Chondrocyte (in vitro differentiated cells): ENCODE measurements around the gene HBQ1. TPM values are rescaled to one million over a fixed set of nuclear protein-coding genes. Genes with fewer than 3 reads are reported as not detected.
"Not testable (repeated sequence)": the region's sequence is repeated elsewhere in the genome, so short reads cannot be mapped to it uniquely, and the experiment has no call there.

Source experiments
- DNase-seq: peaks from one replicate; pipeline ENCODE4 v3.0.0; 2021; ENCODE audit warnings: mixed read lengths, low spot score
- H3K27ac Mint-ChIP-seq: one replicate; pipeline ENCODE4 v1.8.0; 2021; ENCODE audit warnings: mild to moderate bottlenecking, moderate library complexity, mixed read lengths; ENCODE audit not compliant: unreplicated experiment
- H3K27me3 Mint-ChIP-seq: 2 replicates; pipeline ENCODE4 v1.8.0; 2021; ENCODE audit warnings: low read depth, mixed read lengths
- H3K36me3 Mint-ChIP-seq: 2 replicates; pipeline ENCODE4 v1.8.0; 2021; ENCODE audit warnings: low read depth, mixed read lengths
- H3K4me1 Mint-ChIP-seq: 2 replicates; pipeline ENCODE4 v1.8.0; 2021; ENCODE audit warnings: low read depth, mild to moderate bottlenecking, mixed read lengths
- H3K4me3 Mint-ChIP-seq: one replicate; pipeline ENCODE4 v1.8.0; 2021; ENCODE audit warnings: mild to moderate bottlenecking, moderate library complexity, mixed read lengths; ENCODE audit not compliant: unreplicated experiment
- H3K9me3 Mint-ChIP-seq: 2 replicates; pipeline ENCODE4 v1.8.0; 2021; ENCODE audit warnings: low read depth, mixed read lengths
- total RNA-seq: library from RNA; stranded (reverse); gene quantifications from 3 replicates; pipeline ENCODE4 v1.2.1, GENCODE V29; 2021
- TF ChIP-seq, protein P1 (sequence below): fragments of 200-600 bp; sonication (generic); IDR thresholded peaks from 2 replicates; pipeline ENCODE4 v1.5.0; 2021; ENCODE audit warnings: antibody characterized with exemption, mild to moderate bottlenecking, moderate library complexity

HBQ1 gene
- total RNA-seq, 1 donor from 2014 or later = not detected

DNA sequence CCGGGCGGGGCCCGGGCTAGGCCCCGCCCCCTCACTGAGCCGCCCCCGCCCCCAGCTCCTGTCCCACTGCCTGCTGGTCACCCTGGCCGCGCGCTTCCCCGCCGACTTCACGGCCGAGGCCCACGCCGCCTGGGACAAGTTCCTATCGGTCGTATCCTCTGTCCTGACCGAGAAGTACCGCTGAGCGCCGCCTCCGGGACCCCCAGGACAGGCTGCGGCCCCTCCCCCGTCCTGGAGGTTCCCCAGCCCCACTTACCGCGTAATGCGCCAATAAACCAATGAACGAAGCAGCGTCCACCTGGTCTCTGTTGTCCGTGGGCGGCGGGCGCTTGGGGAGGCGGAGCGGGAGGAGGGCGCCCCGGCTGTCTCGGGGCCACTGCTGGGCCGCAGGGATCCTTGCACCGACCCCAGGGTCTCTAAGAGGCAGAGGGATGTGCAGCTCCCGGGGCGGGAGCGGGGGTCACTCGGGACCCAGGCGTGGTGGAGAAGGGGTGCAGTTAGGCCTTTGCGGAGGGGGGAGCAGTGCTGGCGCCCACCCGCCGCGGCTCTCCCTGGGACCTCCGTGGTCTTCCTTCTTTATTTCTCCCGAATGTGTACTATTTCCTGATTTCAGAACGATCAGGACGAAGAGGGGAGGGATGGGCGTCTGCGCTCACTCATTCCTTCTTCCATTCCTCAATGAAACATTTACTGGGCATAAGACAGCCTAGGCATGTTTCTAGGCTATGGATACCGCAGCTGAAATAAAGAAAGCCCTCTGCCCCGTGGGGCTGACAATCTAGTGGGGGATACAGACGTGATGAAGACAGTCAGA, 25.8 kb upstream of the HBQ1 start:
- Mint-ChIP-seq H3K4me1 (peaks cover 8% of the 10 kb centered on the region), H3K36me3 (peaks cover 1% of the 10 kb centered on the region), H3K9me3 (no peaks in the 10 kb centered on the region), H3K4me3 (peak overlapping the region; percentile 63), H3K27ac (no peak overlapping the region), H3K27me3 (peaks cover 18% of the 10 kb centered on the region)
- TF ChIP-seq, protein P1, sequence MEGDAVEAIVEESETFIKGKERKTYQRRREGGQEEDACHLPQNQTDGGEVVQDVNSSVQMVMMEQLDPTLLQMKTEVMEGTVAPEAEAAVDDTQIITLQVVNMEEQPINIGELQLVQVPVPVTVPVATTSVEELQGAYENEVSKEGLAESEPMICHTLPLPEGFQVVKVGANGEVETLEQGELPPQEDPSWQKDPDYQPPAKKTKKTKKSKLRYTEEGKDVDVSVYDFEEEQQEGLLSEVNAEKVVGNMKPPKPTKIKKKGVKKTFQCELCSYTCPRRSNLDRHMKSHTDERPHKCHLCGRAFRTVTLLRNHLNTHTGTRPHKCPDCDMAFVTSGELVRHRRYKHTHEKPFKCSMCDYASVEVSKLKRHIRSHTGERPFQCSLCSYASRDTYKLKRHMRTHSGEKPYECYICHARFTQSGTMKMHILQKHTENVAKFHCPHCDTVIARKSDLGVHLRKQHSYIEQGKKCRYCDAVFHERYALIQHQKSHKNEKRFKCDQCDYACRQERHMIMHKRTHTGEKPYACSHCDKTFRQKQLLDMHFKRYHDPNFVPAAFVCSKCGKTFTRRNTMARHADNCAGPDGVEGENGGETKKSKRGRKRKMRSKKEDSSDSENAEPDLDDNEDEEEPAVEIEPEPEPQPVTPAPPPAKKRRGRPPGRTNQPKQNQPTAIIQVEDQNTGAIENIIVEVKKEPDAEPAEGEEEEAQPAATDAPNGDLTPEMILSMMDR = no peak
- no peak for DNase-seq

DNA sequence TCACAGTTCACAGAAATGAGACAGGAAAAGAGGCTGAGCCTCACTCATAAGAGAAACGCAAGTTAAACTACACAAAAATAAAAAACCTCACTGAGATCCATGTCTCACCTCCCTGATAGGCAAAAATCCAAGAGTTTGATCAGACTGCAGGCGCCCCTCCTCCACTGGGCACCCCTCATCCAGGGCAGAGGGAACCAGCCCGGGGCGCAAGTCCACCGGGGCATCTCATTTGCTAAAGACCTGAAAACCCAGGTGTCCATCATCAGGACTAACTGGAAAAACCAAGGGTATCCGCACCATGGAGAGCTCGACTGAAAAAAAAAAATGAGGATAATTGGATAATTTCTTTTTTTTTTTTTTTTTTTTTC, 25.2 kb upstream of the HBQ1 start:
- no peak for DNase-seq
- peak overlapping the region; percentile 63 for H3K4me3 Mint-ChIP-seq
- H3K27ac Mint-ChIP-seq = no peak overlapping the region
- TF ChIP-seq, protein P1 = no peak
- H3K27me3 Mint-ChIP-seq = peaks cover 21% of the 10 kb centered on the region
- H3K4me1 Mint-ChIP-seq = peaks cover 6% of the 10 kb centered on the region
- peaks cover 1% of the 10 kb centered on the region for H3K36me3 Mint-ChIP-seq
- no peaks in the 10 kb centered on the region for H3K9me3 Mint-ChIP-seq

DNA sequence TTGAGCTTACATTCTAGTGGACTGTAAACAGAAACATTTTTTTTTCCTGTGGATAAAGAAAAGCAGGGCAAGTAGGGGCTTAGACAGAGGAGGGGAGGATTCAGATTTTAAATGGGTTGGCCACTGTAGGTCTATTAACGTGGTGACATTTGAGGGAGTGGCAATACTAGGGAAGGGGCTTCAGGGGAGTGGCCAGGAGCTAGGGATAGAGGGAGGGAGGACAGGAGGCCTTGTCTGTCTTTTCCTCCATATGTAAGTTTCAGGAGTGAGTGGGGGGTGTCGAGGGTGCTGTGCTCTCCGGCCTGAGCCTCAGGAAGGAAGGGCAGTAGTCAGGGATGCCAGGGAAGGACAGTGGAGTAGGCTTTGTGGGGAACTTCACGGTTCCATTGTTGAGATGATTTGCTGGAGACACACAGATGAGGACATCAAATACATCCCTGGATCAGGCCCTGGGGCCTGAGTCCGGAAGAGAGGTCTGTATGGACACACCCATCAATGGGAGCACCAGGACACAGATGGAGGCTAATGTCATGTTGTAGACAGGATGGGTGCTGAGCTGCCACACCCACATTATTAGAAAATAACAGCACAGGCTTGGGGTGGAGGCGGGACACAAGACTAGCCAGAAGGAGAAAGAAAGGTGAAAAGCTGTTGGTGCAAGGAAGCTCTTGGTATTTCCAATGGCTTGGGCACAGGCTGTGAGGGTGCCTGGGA, 21.0 kb upstream of the HBQ1 start:
- H3K4me3 Mint-ChIP-seq = no peak overlapping the region
- peaks cover 27% of the 10 kb centered on the region for H3K27me3 Mint-ChIP-seq
- peak; percentile 54 for DNase-seq
- H3K36me3 Mint-ChIP-seq = peaks cover 1% of the 10 kb centered on the region
- peaks cover 6% of the 10 kb centered on the region for H3K4me1 Mint-ChIP-seq
- no peaks in the 10 kb centered on the region for H3K9me3 Mint-ChIP-seq
- H3K27ac Mint-ChIP-seq = no peak overlapping the region
- TF ChIP-seq, protein P1 = no peak

DNA sequence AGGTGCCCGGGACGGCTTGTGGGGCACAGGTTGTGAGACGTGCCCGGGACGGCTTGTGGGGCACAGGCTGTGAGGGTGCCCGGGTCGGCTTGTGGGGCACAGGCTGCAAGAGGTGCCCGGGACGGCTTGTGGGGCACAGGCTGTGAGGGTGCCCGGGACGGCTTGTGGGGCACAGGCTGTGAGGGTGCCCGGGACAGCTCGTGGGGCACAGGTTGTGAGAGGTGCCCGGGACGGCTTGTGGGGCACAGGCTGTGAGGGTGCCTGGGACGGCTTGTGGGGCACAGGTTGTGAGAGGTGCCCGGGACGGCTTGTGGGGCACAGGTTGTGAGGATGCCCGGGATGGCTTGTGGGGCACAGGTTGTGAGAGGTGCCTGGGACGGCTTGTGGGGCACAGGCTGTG, 20.0 kb upstream of the HBQ1 start:
- H3K4me3 Mint-ChIP-seq = not testable (repeated sequence)

DNA sequence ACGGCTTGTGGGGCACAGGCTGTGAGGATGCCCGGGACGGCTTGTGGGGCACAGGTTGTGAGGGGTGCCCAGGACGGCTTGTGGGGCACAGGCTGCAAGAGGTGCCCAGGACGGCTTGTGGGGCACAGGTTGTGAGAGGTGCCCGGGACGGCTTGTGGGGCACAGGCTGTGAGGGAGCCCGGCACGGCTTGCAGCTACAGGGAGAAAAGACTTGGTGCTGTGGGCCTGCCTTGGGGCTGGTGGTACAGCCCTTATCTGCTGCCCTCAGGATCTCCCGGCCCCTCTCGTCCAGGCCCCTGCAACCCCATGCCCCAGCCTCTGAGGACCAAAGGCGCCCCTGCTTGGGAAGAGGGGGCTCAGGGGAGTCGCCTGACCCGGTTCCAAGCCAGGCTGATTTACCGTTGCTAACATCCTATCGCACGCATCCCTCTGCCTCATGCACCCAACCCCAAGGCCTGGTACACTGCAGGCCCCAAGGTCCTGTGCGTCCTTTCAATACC, 19.5 kb upstream of the HBQ1 start:
- DNase-seq = no peak
- no peaks in the 10 kb centered on the region for H3K9me3 Mint-ChIP-seq
- TF ChIP-seq, protein P1 = no peak
- no peak overlapping the region for H3K27ac Mint-ChIP-seq
- peaks cover 1% of the 10 kb centered on the region for H3K36me3 Mint-ChIP-seq
- H3K4me3 Mint-ChIP-seq = no peak overlapping the region
- H3K4me1 Mint-ChIP-seq = peaks cover 6% of the 10 kb centered on the region
- H3K27me3 Mint-ChIP-seq = peaks cover 26% of the 10 kb centered on the region

More for the DNA sequence above, 20.0 kb upstream of the HBQ1 start:
- H3K9me3 Mint-ChIP-seq, H3K27ac Mint-ChIP-seq, H3K4me1 Mint-ChIP-seq, DNase-seq, H3K36me3 Mint-ChIP-seq: not testable (repeated sequence)
- H3K27me3 Mint-ChIP-seq = peaks cover 24% of the 10 kb centered on the region
